Lung (tissue), 12 donors: ENCODE data around the gene RCSD1. TPM values are rescaled to one million over a fixed set of nuclear protein-coding genes. Genes with fewer than 3 reads are reported as not detected.

Experiments used
- ATAC-seq: fragments of 200-7000 bp; cut with Tn5 transposase; one replicate; pipeline ENCODE4 v1.9.1; 2020; ENCODE audit warnings: moderate number of reproducible peaks; ENCODE audit not compliant: insufficient read depth, low FRiP score
- DNase-seq, 3 donors: peaks; one replicate each; pipeline ENCODE4 v3.0.0-alpha.2; 2013 to 2017
- H3K27ac ChIP-seq, 2 donors: one replicate each; pipeline ENCODE4 v1.5.1; 2013; ENCODE audit warnings: mild to moderate bottlenecking in 2 of 2, moderate library complexity in 2 of 2, control low read depth in 1 of 2, inconsistent platforms in 1 of 2, low read depth in 1 of 2, low read length in 1 of 2
- H3K27me3 ChIP-seq, 3 donors: one replicate each; pipeline ENCODE4 v1.5.1; 2013; ENCODE audit warnings: low read length in 2 of 3; ENCODE audit not compliant: control insufficient read depth in 3 of 3, insufficient read depth in 3 of 3
- H3K36me3 ChIP-seq, 4 donors: one replicate each; pipeline ENCODE4 v1.5.1; 2013; ENCODE audit warnings: low read length in 4 of 4, mild to moderate bottlenecking in 1 of 4, moderate library complexity in 1 of 4; ENCODE audit not compliant: control insufficient read depth in 4 of 4, insufficient read depth in 4 of 4
- H3K4me1 ChIP-seq, 5 donors: one replicate each; pipeline ENCODE4 v1.5.1; 2013; ENCODE audit warnings: low read length in 5 of 5, mild to moderate bottlenecking in 2 of 5, moderate library complexity in 1 of 5; ENCODE audit not compliant: control insufficient read depth in 5 of 5, insufficient read depth in 5 of 5
- H3K4me3 ChIP-seq: one replicate; pipeline ENCODE4 v1.5.1; 2013; ENCODE audit warnings: mild to moderate bottlenecking, control low read depth, moderate library complexity
- H3K9ac ChIP-seq, 2 donors: one replicate each; pipeline ENCODE4 v1.5.1; 2013; ENCODE audit warnings: low read length in 2 of 2, control low read depth in 1 of 2; ENCODE audit not compliant: insufficient read depth in 1 of 2
- H3K9me3 ChIP-seq, 4 donors: one replicate each; pipeline ENCODE4 v1.5.1; 2013; ENCODE audit warnings: low read length in 3 of 4, mild to moderate bottlenecking in 1 of 4, moderate library complexity in 1 of 4; ENCODE audit not compliant: control insufficient read depth in 4 of 4, insufficient read depth in 3 of 4
- WGBS, 2 donors: extraction: QIAGEN DNeasy Blood & Tissue Kit; methylation state at CpG; one replicate each; pipeline ENCODE4 v1.1.7; 2013; 5-methylcytosine and 5-hydroxymethylcytosine counted together
- polyA plus RNA-seq, 2 donors: library from polyadenylated mRNA; stranded (reverse); fragments of 200-250 nt; gene quantifications; one replicate each; pipeline ENCODE4 v1.2.1, GENCODE V29; 2013
- total RNA-seq, 2 donors: library from RNA; depleted of rRNA in 1 of 2; stranded (reverse); fragments of >200 nt in 1 of 2; gene quantifications; one replicate each; pipeline ENCODE4 v1.2.1, GENCODE V29; 2014 to 2021
- TF ChIP-seq, protein P1 (sequence below): IDR thresholded peaks from 2 replicates; pipeline ENCODE4 v1.5.1; 2012; ENCODE audit warnings: mild to moderate bottlenecking; ENCODE audit errors: control extremely low read depth, extremely low read depth
- donor health status: control.
- donor health status: control.
- donor health status: Bipolar disorder and iron deficiency.
- donor health status: healthy.
- donor health status: DM: yes; HTN: yes; CAD: no.

Gene RCSD1
- total and polyA plus RNA-seq, 4 donors, result 7.6 to 29.4 (median 23.8) TPM

DNA sequence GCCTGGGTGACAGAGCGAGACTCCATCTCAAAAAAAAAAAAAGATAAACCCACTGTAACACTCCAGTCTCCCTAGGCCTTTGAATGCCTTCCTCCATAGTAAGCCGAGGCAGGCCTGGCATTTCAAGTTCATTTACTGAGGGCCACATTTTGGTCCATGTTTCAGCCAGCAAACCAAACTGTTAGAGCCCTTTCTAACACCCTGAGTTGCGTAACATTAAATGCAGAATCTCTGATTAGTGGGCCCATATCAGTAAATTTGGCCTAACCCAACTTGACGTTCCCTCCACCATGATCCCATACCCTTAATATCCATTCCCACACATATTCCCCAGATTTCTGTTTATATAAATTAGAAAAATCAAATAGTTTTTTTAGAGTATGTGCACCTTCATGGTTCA is 104.2 kb downstream of the RCSD1 start:
- WGBS, 2 donors, result 91 to 95% methylated on average over 4 of the region's 4 CpGs
- DNase-seq, result no peak

DNA sequence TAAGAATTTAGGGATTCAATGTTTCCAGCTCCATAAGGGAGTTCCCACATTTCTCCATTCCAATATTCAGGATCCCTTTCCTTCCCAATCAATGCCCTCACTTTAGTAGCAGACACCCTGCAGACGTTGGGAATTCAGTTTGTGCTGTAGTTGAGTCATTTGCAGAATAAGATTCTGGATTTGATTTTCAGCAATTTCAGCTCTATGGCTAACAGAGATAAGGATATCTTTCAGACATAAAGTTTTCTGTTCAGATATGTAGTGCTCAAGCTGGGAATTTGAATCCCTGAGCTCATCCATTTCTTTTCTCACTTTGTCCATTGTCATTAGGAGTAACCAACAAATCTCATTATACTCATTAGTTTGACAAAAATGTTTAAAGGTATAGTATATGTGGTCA is 104.8 kb downstream of the RCSD1 start:
- TF ChIP-seq, protein P1, sequence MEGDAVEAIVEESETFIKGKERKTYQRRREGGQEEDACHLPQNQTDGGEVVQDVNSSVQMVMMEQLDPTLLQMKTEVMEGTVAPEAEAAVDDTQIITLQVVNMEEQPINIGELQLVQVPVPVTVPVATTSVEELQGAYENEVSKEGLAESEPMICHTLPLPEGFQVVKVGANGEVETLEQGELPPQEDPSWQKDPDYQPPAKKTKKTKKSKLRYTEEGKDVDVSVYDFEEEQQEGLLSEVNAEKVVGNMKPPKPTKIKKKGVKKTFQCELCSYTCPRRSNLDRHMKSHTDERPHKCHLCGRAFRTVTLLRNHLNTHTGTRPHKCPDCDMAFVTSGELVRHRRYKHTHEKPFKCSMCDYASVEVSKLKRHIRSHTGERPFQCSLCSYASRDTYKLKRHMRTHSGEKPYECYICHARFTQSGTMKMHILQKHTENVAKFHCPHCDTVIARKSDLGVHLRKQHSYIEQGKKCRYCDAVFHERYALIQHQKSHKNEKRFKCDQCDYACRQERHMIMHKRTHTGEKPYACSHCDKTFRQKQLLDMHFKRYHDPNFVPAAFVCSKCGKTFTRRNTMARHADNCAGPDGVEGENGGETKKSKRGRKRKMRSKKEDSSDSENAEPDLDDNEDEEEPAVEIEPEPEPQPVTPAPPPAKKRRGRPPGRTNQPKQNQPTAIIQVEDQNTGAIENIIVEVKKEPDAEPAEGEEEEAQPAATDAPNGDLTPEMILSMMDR, result no peak
- peaks cover 4 to 9% (median 6%) of the 10 kb centered on the region in 4 donors for H3K36me3 ChIP-seq
- H3K4me1 ChIP-seq, result peaks cover 0 to 8% (median 4%) of the 10 kb centered on the region in 5 donors
- H3K27ac ChIP-seq, result no peak overlapping the region
- no peak overlapping the region for H3K4me3 ChIP-seq
- DNase-seq (no peak), ATAC-seq (no peak)
- no peaks in the 10 kb centered on the region for H3K27me3 ChIP-seq
- H3K9me3 ChIP-seq, result no peaks in the 10 kb centered on the region
- WGBS, 2 donors, result 93 to 96% methylated on average over 1 of the region's 1 CpG
- H3K9ac ChIP-seq, result no peak overlapping the region

More for the DNA sequence above, 104.2 kb downstream of the RCSD1 start:
- Histone ChIP-seq H3K4me1 (peaks cover 0 to 6% (median 4%) of the 10 kb centered on the region in 5 donors), H3K9me3 (no peaks in the 10 kb centered on the region), H3K36me3 (peaks cover 4 to 9% (median 6%) of the 10 kb centered on the region in 4 donors), H3K9ac (no peak overlapping the region), H3K27me3 (no peaks in the 10 kb centered on the region), H3K27ac (no peak overlapping the region), H3K4me3 (no peak overlapping the region)
- ATAC-seq, result no peak
- TF ChIP-seq, protein P1, result no peak

DNA sequence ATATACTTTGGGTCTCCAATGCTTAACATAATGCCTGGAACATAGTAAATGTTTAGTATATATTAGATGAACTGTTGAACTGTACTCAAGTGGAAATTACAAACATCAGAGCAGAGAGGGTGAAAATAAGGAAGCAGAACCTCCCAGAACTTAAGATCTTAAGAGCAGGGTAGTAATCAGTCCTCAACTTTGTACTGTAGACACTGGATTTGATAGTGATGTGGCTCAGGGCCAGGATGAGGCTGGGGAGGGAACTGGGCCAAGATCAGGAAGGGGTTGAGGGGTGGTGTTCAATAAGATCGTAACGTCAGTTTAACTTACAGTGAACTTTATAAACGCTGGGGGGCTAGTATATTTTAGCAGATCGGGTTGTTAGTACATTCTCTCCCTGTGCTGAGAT is 107.1 kb downstream of the RCSD1 start:
- no peak for DNase-seq
- H3K9ac ChIP-seq, result no peak overlapping the region
- peaks cover 0 to 4% (median 3%) of the 10 kb centered on the region in 4 donors for H3K36me3 ChIP-seq
- 58 to 83% methylated on average over 4 of the region's 4 CpGs for WGBS, 2 donors
- H3K4me3 ChIP-seq, result no peak overlapping the region
- ATAC-seq, result no peak
- peaks cover 0 to 16% (median 4%) of the 10 kb centered on the region in 5 donors for H3K4me1 ChIP-seq
- H3K27me3 ChIP-seq, result no peaks in the 10 kb centered on the region
- no peaks in the 10 kb centered on the region for H3K9me3 ChIP-seq
- TF ChIP-seq, protein P1, result no peak
- no peak overlapping the region for H3K27ac ChIP-seq

DNA sequence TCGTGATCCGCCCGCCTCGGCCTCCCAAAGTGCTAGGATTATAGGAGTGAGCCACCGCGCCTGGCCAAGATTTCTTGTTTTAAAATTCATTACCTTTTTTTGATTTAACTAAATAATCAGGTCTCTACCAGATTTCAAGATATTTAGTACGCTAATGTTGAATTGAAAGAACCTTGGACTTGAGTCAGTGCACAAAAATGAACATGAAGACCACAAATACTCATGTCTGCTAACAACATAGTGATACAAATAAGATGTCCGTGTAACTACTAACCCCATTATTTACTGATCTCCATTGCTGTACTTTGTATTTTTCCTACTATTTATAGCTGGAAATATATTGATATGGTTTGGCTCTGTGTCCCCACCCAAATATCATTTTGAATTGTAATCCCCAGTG is 108.1 kb downstream of the RCSD1 start:
- ATAC-seq (no peak), DNase-seq (no peak)
- TF ChIP-seq, protein P1, result no peak
- Histone ChIP-seq H3K4me3 (no peak overlapping the region), H3K9me3 (no peaks in the 10 kb centered on the region), H3K36me3 (peaks cover 0 to 4% (median 3%) of the 10 kb centered on the region in 4 donors), H3K9ac (no peak overlapping the region), H3K27ac (no peak overlapping the region), H3K27me3 (no peaks in the 10 kb centered on the region), H3K4me1 (peaks cover 0 to 16% (median 2%) of the 10 kb centered on the region in 5 donors)
- 84 to 99% methylated on average over 8 of the region's 8 CpGs for WGBS, 2 donors
